GM21786 (cell line): ENCODE results near the gene SLC24A3.

Experiments
- ATAC-seq: cut with Tn5 transposase; IDR thresholded peaks from one replicate; pipeline ENCODE4 v1.9.1; 2021; ENCODE audit not compliant: unreplicated experiment

The SLC24A3 gene

DNA sequence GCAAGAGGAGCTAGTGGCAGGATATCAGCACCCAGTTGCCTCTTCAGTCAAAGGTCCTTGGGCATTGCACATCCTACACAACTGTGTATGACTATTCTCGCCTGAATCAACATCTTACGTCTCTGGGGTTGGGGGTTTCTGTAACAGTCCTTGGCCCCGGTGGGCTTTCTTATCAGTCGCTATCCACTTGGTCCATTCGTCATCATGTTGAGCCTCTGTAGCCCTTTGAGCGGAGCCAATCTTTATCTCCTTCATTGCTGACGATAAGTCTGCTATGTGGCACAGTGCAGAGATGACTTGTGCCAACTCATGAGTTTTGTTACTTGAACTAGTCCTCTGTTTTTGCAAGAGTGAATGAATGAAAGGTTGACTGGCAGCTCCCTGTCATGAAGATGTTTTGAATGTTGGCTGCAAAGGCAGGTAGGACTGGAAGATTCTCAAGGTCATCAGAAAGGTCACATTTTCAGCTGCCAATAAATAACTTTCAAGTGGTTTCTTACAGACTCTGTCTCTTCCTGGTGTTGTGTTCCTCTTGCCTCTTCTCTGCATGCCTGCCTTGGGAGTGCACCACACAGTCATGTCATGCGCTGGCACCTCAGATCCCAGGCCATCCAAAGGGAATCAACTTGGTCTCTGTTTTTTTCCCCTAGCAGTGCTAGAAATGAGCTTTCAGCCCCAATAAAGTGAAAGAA, 238.9 kb downstream of the SLC24A3 start:
- ATAC-seq = no peak

DNA sequence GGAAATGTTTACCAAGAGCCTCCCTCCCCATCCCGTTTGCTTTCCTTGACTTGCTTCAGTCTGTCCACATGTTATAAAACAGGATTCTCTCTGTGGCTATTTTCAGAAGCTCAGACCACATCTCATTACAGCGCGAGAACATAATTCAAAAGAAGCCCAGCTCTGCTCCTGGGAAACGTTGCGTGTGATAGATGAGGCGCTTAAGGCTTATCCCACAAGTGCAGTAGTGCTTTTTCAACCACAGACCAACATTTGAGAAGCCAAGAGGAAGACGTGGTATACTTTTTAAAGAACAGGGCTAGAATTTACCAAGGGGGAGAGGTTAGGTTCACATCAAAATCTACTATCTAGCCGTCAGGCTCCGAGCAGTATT, 239.5 kb downstream of the SLC24A3 start:
- ATAC-seq = no peak

DNA sequence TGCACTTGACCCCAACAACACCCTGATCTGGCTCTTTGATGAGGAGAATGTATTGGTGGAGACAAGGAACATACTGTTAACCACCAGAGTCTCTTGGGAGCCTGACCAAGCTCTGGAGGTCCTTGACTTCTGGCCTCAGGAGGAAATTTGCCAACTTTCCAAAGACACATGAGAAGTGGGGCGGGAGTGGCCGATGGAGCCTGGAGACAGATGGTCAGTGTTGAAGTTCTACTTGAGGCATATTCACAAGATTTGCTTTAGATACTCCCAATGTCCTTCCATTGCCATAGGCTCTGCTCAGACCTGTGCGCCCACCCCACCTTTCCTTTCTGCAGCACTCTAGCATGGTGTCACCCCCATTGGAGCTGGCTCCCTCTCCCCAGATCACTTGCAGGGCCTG, 241.0 kb downstream of the SLC24A3 start:
- ATAC-seq = no peak

DNA sequence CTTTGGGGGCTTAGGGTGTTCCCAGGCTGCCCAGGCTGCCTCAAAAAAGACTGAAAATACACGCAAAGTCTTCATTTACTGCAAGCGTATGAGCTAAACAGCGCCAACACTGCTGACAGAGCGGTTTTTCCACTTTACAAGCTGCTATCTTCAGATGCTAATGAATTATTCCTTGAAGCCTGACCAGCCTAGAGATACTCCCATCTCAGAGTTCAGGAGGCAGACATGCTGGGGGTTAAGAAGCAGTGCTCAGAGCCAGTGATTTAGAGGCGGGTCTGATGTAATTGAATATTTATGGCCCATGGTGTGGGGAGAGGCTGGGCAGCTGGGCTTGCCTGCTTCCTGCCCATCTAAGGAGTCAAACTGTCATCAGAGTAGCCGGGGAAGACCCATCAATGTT, 241.4 kb downstream of the SLC24A3 start:
- no peak for ATAC-seq

DNA sequence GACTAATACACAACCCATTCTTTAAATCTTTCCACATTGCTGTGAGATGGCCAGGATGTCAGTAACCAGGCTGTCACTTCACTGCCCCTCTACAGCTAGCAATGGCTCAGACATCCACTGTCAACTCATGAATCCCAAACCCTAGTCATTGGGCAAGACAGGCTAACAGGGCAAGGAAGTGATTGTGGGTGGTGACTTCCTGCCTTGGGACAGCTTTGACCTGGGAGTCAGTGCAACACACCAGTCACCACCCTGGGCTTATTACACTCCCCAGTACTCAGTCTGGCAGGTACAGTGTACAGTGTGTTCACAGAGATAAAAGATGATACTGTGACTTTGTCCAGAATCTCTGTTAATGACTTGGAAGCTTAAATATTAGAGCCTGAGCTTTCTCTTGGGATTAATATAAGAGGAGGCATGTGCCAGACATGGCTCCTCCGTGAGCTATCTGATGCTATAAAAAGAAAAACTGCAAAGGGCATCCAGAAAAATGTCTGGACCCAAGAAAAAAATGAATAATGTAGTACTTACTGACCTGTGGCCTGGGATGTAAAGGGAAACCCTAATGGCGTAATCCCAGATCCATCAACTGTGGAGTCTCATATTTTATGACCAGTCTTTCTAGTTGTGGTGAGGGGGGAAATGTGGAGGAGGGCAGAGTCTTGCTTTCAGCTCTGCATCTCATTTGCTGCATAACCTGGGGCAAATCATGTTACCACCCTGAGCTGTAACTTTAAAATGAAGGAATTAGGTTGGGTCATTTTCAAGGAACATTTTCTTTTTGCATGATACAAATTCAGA, 244.4 kb downstream of the SLC24A3 start:
- no peak for ATAC-seq

DNA sequence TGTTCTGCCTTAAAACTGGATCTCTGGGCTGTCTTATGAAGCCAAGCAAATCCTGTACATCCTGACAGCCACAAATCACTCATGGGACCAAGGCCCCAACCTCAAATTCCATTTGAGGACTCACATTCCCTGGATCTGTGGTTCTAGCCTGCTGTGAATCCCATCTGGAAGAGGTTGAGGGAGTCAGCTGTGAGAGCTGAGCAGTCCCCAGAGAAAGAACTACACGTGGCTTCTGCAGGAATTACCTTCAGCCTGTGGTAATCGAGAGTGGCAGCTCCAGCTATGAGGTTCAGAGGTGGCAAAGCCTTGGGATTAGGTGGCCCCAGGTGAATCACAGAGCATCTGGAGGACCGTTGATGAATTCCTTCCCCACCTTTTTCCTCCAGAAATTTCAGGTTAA, 245.2 kb downstream of the SLC24A3 start:
- ATAC-seq = no peak

- ATAC-seq = no peak
Measured at GRCh38 chr20:19460386-19460785, 247.9 kb downstream of the SLC24A3 start.

- no peak for ATAC-seq
Measured at GRCh38 chr20:19462491-19462890, 250.0 kb downstream of the SLC24A3 start.

GRCh38 chr20:19463597-19463996, 251.2 kb downstream of the SLC24A3 start:
- ATAC-seq = no peak

DNA sequence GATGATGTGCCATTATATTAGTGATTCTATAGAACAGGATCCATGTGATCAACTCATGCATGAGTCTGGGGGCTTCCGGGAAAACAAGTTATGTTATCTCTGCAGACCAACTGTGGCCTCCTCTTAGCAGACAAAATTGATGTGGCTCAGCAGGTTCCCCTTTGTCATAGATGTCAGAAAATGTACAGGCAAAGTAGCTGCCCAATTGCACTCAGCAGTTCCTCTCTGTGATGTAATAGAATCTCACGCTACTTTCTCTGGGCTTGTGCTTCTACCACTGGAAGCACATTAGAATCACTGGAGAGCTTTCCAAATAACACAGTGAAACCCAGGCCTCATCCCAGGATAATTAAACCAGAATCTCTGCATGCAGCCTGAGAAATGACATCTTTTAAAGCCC, 253.1 kb downstream of the SLC24A3 start:
- ATAC-seq = no peak

GRCh38 chr20:19466206-19466928, 253.9 kb downstream of the SLC24A3 start:
- no peak for ATAC-seq

- ATAC-seq = no peak
Measured at GRCh38 chr20:19473216-19473921, 260.9 kb downstream of the SLC24A3 start.

DNA sequence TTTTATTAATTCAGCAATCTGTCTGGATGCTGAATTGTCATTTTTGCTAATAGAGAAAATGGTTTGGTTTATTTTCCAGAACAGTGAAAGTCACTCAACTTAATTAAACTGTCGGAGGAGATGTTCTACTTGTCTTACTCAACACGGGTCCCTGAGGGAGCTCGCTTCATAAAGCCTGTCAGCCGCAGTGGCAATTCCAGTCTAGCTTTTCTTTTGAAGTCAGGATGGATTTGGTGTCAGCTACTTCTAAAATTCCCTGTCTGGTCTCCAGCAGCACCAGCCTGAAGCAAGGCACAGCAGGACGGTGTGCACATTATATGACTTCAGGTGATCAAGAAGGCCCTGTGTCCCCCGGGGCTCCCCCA, 261.5 kb downstream of the SLC24A3 start:
- no peak for ATAC-seq

DNA sequence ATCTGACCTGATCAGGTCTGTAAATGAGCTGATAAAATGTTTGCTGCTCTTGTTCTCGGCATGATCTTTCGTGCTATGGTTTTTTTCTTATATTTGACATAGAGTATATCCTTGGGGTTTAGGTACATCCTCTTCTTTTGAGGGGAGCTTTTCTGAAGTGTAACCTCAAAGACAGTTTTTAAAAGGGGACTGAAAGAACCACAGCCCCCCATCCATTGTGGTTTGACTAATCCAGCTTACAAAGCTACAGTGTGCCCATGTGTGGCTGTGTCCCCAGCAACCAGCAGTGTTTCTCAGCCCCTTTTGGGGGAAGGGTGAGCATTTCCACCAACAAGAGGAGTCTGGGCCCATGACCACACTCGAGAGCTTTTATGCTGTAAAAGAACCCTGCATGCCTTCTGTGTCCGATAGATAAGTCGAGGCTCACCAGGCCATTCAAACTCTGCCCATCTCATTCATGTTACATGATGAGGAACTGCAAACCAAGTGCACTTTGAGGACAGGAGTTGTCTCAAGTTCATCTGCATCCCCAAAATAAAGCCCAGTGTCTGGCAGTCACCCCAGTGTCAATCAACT, 266.0 kb downstream of the SLC24A3 start:
- no peak for ATAC-seq

DNA sequence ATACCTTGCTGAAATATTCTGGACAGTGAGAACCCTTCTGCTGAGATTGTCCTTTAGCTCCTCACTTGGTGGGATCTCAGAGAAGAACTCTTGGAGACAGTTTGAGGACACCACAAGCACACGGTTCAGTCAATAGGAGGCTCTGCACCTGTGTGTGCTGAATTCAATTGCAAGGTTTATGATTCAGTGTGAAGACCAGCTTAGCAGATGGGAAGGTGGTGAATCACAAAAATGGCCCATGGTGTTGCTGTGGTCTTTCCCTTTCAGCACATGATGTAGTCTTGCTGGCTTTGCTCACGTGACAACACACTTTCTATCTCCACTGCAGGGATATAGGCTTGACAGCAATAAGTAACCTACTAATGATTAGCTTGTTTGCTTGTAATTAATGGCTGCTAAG, 270.3 kb downstream of the SLC24A3 start:
- ATAC-seq = no peak

DNA sequence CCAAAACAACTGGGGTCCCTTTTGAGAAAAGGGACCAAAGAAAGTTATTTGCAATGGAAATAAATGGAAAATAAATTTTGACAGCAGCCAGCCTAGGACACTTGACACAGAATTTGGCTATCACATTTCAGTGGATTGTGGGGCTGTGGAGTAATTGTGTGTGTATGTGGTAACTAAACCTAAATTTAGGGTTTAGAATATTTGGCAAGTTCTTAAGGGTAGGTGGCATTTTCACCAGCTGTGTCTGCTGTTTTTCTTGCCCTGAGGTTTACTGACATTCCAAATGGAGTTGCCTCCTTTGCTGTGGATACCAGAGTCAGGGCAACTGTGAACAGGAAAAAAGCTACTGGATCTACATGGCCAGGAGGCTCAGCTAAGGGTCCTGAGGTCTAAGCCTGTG, 270.9 kb downstream of the SLC24A3 start:
- ATAC-seq = no peak

DNA sequence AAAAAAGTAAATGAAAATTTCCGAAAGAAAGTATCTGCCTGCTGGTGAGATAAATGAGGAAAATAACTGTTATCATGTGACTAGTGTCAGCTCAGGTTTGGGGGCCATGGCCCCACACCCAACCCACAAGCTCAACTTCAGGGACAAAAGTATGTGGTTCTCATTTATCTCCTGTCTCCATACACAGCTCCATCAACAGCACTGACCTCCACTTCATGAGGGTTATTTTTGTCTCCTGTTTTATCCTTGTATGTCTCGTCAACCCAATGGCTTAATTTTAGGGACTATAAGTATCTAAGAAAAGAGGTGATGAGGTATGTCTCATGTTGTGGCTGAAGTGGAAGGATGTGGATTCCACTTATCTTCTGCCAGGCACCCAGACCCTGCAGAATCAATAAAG, 274.0 kb downstream of the SLC24A3 start:
- no peak for ATAC-seq

DNA sequence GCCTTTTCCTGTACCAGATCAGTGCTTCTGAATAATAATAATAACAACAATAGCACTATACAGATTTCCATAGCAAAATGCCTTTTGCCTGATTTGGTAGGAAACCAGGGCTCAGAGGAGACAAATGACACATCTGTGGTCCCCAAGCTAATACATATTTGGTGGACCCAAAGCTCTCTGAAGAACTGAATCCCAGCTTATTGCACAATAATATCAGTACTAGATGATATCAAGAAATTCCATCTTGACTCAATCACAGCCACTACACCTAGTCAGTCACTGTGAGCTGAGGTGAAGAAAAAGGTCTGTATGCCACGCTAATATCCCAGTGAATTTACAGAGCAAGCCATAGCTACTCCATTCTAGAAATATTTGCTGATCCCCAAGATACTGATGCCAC, 275.0 kb downstream of the SLC24A3 start:
- ATAC-seq = no peak

- ATAC-seq = no peak
Measured at GRCh38 chr20:19491241-19491640, 278.8 kb downstream of the SLC24A3 start.

DNA sequence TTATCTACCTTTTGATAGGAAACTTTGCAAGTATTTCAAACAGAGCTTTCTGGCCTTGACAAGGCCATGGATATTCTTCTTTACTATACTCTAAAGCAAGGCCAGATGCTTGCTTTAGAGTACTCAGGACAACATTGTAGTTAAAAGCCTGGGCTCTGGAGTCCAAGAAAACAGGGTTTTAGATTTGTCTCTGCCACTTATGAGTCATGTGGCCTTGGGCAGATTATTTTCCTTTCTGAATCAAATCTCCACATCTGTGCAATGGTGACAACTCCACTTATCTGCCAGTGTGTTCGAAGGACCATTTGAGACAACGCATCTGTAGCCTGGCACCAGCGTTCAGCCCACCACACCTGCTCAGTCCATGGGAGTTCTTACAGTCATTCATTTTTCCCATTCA, 279.7 kb downstream of the SLC24A3 start:
- no peak for ATAC-seq

GRCh38 chr20:19492687-19493336, 280.4 kb downstream of the SLC24A3 start:
- no peak for ATAC-seq
